HepG2 (cell line): ENCODE measurements around the gene PKP3. TPM values are rescaled to one million over a fixed set of nuclear protein-coding genes. Genes with fewer than 3 reads are reported as not detected.

Source experiments
- MLLT10 ChIP-seq: sonication (generic); formaldehyde crosslinking; IDR thresholded peaks from 2 replicates; pipeline ENCODE4 v1.4.0; 2020; ENCODE audit warnings: missing genetic modification reagents
- MTA1 ChIP-seq: sonication (generic); formaldehyde crosslinking; IDR thresholded peaks from 2 replicates; pipeline ENCODE4 v1.4.0; 2020; ENCODE audit warnings: missing genetic modification reagents, mild to moderate bottlenecking, borderline replicate concordance
- PHF5A ChIP-seq: IDR thresholded peaks from one replicate; pipeline ENCODE4 v1.6.1; 2018; ENCODE audit warnings: low read depth, missing genetic modification reagents; ENCODE audit not compliant: unreplicated experiment
- PITX1 ChIP-seq: sonication (generic); formaldehyde crosslinking; IDR thresholded peaks from 2 replicates; pipeline ENCODE4 v1.5.1; 2020; ENCODE audit warnings: mild to moderate bottlenecking, missing genetic modification reagents
- RBAK ChIP-seq: sonication (generic); formaldehyde crosslinking; IDR thresholded peaks from 2 replicates; pipeline ENCODE4 v1.5.1; 2020; ENCODE audit warnings: mild to moderate bottlenecking, missing genetic modification reagents
- REPIN1 ChIP-seq: sonication (generic); formaldehyde crosslinking; IDR thresholded peaks from 2 replicates; pipeline ENCODE4 v1.8.0; 2022; ENCODE audit warnings: missing genetic modification reagents, low read depth, mild to moderate bottlenecking, borderline replicate concordance
- SAFB2 ChIP-seq: sonication (generic); formaldehyde crosslinking; IDR thresholded peaks from 2 replicates; pipeline ENCODE4 v1.5.1; 2020; ENCODE audit warnings: missing genetic modification reagents, low read depth, mild to moderate bottlenecking, borderline replicate concordance
- SPEN ChIP-seq: sonication (generic); formaldehyde crosslinking; IDR thresholded peaks from 2 replicates; pipeline ENCODE4 v1.5.1; 2020; ENCODE audit warnings: low read depth, mild to moderate bottlenecking, missing genetic modification reagents
- YEATS4 ChIP-seq: sonication (generic); formaldehyde crosslinking; IDR thresholded peaks from 2 replicates; pipeline ENCODE4 v1.4.0; 2020; ENCODE audit warnings: missing genetic modification reagents, borderline replicate concordance
- ZBTB7A ChIP-seq: sonication (generic); formaldehyde crosslinking; IDR thresholded peaks from 2 replicates; pipeline ENCODE4 v1.8.0; 2022; ENCODE audit warnings: mild to moderate bottlenecking, missing genetic modification reagents
- ZNF232 ChIP-seq: sonication (generic); formaldehyde crosslinking; IDR thresholded peaks from 2 replicates; pipeline ENCODE4 v1.4.0; 2020; ENCODE audit warnings: missing genetic modification reagents, borderline replicate concordance
- ZNF234 ChIP-seq: sonication (generic); formaldehyde crosslinking; conservative IDR thresholded peaks from 2 replicates; pipeline ENCODE4 v1.5.1; 2020; ENCODE audit warnings: mild to moderate bottlenecking, missing genetic modification reagents
- ZNF235 ChIP-seq: sonication (generic); formaldehyde crosslinking; IDR thresholded peaks from 2 replicates; pipeline ENCODE4 v1.8.1; 2023; ENCODE audit warnings: mild to moderate bottlenecking, missing genetic modification reagents, borderline replicate concordance
- ZNF274 ChIP-seq: sonication (generic); formaldehyde crosslinking; IDR thresholded peaks from 2 replicates; pipeline ENCODE4 v1.5.1; 2020; ENCODE audit warnings: mild to moderate bottlenecking, missing genetic modification reagents
- ZNF724P ChIP-seq: sonication (generic); formaldehyde crosslinking; IDR thresholded peaks from 2 replicates; pipeline ENCODE4 v1.8.0; 2022; ENCODE audit warnings: missing genetic modification reagents, borderline replicate concordance
- ZNF782 ChIP-seq: sonication (generic); formaldehyde crosslinking; IDR thresholded peaks from 2 replicates; pipeline ENCODE4 v1.4.0; 2020; ENCODE audit warnings: missing genetic modification reagents, mild to moderate bottlenecking, borderline replicate concordance
- polyA plus RNA-seq, 8 experiments: library from polyadenylated mRNA; depleted of rRNA in 3 of 8; stranded (reverse) in 7 of 8; unstranded in 1 of 8; fragments of >200 nt; fragmentation: Illumina TruSeq in 4 of 8; extraction: Trizol in 4 of 8; gene quantifications; 2 replicates each; pipeline versions ENCODE4 v1.2.1 to v1.2.3, GENCODE V29; 2011 to 2016; ENCODE audit warnings: low read depth in 4 of 8, missing spikeins in 1 of 8, mixed read lengths in 1 of 8; ENCODE audit not compliant: insufficient read depth in 1 of 8
- total RNA-seq, 5 experiments: library from RNA; depleted of rRNA; stranded (reverse); fragments of >200 nt; fragmentation: Illumina TruSeq; extraction: Trizol; gene quantifications; 2 replicates each; pipeline ENCODE4 v1.2.3, GENCODE V29; 2016; ENCODE audit warnings: low read depth in 1 of 5
- TF ChIP-seq, protein P1 (sequence below): sonication (generic); formaldehyde crosslinking; IDR thresholded peaks from 2 replicates; pipeline ENCODE4 v1.5.1; 2020; ENCODE audit warnings: mild to moderate bottlenecking, missing genetic modification reagents, borderline replicate concordance
- TF ChIP-seq, protein P2 (sequence below): sonication (generic); formaldehyde crosslinking; IDR thresholded peaks from 2 replicates; pipeline ENCODE4 v1.9.0; 2021; ENCODE audit warnings: missing genetic modification reagents, borderline replicate concordance
- TF ChIP-seq, protein P3 (sequence below): sonication (generic); formaldehyde crosslinking; IDR thresholded peaks from 2 replicates; pipeline ENCODE4 v1.4.0; 2020; ENCODE audit warnings: missing genetic modification reagents, borderline replicate concordance

PKP3 gene
- total and polyA plus RNA-seq, 2 of the 13 experiments (the other 11 are each of a cell fraction or from before 2014, with no cell fraction given): 18.0 to 28.7 TPM

DNA sequence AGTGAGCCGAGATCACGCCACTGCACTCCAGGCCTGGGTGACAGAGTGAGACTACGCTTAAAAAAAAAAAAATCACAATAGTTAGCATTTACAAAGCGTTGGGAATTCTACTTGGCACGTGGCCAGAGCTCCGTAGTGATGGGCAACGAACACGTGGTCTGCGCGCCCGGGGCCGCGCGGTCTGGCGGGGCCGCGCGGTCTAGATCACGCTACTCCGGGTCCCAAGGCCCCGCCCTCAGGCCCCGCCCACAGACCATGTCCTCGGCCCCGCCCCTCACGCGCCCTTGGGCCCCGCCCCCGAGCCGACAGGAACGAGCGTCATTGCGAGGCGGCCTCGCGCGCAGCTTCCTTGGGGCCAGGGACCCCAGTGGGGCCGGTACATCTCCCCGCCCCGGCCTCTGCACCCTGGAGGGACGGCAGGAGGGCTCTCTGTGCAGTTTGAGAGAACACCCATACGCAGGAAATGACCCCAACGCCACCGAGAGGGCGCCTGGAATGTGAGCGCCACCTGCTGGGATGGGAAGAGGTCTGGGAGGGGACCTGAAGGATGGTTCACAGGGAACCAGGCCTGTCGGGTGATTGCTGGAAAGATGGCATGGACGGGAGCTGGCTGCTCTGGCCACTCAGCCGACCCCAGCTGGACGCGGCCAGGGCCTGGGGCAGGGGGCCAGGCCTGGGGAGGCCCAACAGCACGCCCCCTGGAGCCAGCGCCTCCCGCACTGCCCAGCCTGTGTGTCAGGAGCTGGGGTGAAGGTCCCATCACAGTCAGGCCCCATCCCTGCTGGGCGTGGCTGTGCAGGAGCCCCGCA, 54.1 kb downstream of the PKP3 start (continued):
- TF ChIP-seq, protein P1, sequence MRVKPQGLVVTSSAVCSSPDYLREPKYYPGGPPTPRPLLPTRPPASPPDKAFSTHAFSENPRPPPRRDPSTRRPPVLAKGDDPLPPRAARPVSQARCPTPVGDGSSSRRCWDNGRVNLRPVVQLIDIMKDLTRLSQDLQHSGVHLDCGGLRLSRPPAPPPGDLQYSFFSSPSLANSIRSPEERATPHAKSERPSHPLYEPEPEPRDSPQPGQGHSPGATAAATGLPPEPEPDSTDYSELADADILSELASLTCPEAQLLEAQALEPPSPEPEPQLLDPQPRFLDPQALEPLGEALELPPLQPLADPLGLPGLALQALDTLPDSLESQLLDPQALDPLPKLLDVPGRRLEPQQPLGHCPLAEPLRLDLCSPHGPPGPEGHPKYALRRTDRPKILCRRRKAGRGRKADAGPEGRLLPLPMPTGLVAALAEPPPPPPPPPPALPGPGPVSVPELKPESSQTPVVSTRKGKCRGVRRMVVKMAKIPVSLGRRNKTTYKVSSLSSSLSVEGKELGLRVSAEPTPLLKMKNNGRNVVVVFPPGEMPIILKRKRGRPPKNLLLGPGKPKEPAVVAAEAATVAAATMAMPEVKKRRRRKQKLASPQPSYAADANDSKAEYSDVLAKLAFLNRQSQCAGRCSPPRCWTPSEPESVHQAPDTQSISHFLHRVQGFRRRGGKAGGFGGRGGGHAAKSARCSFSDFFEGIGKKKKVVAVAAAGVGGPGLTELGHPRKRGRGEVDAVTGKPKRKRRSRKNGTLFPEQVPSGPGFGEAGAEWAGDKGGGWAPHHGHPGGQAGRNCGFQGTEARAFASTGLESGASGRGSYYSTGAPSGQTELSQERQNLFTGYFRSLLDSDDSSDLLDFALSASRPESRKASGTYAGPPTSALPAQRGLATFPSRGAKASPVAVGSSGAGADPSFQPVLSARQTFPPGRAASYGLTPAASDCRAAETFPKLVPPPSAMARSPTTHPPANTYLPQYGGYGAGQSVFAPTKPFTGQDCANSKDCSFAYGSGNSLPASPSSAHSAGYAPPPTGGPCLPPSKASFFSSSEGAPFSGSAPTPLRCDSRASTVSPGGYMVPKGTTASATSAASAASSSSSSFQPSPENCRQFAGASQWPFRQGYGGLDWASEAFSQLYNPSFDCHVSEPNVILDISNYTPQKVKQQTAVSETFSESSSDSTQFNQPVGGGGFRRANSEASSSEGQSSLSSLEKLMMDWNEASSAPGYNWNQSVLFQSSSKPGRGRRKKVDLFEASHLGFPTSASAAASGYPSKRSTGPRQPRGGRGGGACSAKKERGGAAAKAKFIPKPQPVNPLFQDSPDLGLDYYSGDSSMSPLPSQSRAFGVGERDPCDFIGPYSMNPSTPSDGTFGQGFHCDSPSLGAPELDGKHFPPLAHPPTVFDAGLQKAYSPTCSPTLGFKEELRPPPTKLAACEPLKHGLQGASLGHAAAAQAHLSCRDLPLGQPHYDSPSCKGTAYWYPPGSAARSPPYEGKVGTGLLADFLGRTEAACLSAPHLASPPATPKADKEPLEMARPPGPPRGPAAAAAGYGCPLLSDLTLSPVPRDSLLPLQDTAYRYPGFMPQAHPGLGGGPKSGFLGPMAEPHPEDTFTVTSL (CRISPR knock-in tag): no peak
- TF ChIP-seq SAFB2: 0 out of 2 replicates have a peak, but pooled peaks have one; percentile 53
- TF ChIP-seq RBAK (CRISPR knock-in tag): no peak
- TF ChIP-seq, protein P2, sequence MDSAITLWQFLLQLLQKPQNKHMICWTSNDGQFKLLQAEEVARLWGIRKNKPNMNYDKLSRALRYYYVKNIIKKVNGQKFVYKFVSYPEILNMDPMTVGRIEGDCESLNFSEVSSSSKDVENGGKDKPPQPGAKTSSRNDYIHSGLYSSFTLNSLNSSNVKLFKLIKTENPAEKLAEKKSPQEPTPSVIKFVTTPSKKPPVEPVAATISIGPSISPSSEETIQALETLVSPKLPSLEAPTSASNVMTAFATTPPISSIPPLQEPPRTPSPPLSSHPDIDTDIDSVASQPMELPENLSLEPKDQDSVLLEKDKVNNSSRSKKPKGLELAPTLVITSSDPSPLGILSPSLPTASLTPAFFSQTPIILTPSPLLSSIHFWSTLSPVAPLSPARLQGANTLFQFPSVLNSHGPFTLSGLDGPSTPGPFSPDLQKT (CRISPR knock-in tag): no peak
- TF ChIP-seq MLLT10 (CRISPR knock-in tag): no peak
- peak; percentile 84; the same call in 1 of the 2 replicates for TF ChIP-seq MTA1 (CRISPR knock-in tag)
- TF ChIP-seq ZNF234 (CRISPR knock-in tag): no peak; the same call in 1 of the 2 replicates
- TF ChIP-seq REPIN1 (CRISPR knock-in tag): peak; percentile 91; the same call in 1 of the 2 replicates
- TF ChIP-seq ZNF235 (CRISPR knock-in tag): peak; percentile 45; the same call in 1 of the 2 replicates
- TF ChIP-seq ZNF232 (CRISPR knock-in tag): peak; percentile 31; the same call in 1 of the 2 replicates
- TF ChIP-seq PHF5A: peak; percentile 75
- TF ChIP-seq SPEN (CRISPR knock-in tag): peak; percentile 71; the same call in 1 of the 2 replicates
- TF ChIP-seq ZNF274 (CRISPR knock-in tag): peak; percentile 72
- TF ChIP-seq, protein P3, sequence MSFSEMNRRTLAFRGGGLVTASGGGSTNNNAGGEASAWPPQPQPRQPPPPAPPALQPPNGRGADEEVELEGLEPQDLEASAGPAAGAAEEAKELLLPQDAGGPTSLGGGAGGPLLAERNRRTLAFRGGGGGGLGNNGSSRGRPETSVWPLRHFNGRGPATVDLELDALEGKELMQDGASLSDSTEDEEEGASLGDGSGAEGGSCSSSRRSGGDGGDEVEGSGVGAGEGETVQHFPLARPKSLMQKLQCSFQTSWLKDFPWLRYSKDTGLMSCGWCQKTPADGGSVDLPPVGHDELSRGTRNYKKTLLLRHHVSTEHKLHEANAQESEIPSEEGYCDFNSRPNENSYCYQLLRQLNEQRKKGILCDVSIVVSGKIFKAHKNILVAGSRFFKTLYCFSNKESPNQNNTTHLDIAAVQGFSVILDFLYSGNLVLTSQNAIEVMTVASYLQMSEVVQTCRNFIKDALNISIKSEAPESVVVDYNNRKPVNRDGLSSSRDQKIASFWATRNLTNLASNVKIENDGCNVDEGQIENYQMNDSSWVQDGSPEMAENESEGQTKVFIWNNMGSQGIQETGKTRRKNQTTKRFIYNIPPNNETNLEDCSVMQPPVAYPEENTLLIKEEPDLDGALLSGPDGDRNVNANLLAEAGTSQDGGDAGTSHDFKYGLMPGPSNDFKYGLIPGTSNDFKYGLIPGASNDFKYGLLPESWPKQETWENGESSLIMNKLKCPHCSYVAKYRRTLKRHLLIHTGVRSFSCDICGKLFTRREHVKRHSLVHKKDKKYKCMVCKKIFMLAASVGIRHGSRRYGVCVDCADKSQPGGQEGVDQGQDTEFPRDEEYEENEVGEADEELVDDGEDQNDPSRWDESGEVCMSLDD (CRISPR knock-in tag): no peak; the same call in 1 of the 2 replicates
- TF ChIP-seq ZBTB7A (CRISPR knock-in tag): peak; percentile 77; the same call in 1 of the 2 replicates
- TF ChIP-seq YEATS4 (CRISPR knock-in tag): peak; percentile 72; the same call in 1 of the 2 replicates
- peak; percentile 22; the same call in 1 of the 2 replicates for TF ChIP-seq PITX1
- TF ChIP-seq ZNF724P: no peak
- 0 out of 2 replicates have a peak, but pooled peaks have one; percentile 27 for TF ChIP-seq ZNF782 (CRISPR knock-in tag)
